GM18873 (cell line): ENCODE measurements around the gene EID3.
"Not testable (repeated sequence)": the region's sequence is repeated elsewhere in the genome, so short reads cannot be mapped to it uniquely, and the experiment has no call there.

Source experiments
- ATAC-seq: cut with Tn5 transposase; IDR thresholded peaks from one replicate; pipeline ENCODE4 v1.9.1; 2021; ENCODE audit warnings: mild to moderate bottlenecking, moderate library complexity, moderate number of reproducible peaks; ENCODE audit not compliant: unreplicated experiment, low FRiP score

The EID3 gene

DNA sequence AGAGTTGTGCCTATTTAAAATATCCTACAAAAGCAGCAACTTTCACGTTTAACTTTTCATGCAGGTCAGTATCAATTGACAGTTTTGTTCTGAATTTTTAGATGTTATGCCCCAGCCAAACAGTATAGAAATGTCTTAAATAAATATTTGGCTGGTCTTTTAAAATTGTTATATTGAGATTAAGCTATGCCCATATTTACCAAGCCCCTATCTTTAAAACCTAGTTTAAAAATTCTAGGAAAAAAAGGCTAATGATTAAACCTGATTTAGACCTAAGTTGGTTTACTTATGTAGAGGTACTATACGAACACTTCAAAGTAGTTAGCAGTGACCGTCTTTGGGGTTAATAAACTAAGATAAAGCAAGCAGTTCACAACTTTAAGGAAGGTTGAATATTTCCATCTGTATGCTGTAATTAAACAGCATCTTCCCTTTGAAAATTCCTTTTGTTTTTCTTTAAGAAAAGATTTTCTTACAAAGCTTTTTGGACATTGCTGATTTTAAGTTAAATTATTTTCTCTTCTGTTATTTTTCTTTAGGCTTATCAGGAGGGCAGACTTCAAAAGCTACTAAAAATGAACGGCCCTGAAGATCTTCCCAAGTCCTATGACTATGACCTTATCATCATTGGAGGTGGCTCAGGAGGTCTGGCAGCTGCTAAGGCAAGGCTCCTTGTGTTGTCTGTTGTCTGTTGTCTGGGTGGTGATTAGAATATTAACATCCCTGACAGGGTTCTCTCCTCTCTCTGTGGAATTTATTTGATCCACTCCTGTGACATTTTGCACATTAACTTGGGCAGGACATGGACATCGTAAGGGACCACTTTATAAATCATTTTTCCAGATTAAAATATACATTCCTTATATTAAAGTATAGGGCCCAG lies 7.5 kb downstream of the EID3 start:
- ATAC-seq = no peak

DNA sequence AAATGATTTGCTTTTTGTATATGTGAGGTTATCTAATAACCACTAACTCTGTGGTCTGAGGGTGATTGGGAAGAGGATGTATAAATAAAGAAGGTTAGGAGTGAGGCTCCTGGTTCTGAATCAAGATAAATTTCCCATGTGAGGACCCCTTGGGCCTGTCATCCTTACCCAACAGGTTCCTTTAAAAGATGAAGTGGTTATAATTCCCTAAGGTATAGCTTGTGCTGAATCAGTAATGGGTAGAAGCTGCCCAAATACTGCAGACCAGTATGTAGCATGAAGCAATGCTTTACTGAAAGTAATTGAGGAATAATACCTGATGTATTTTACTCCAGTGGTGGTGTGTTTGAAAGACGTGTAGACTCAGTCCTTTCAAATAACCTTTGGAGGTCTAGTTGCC lies 8.7 kb downstream of the EID3 start:
- ATAC-seq = no peak

DNA sequence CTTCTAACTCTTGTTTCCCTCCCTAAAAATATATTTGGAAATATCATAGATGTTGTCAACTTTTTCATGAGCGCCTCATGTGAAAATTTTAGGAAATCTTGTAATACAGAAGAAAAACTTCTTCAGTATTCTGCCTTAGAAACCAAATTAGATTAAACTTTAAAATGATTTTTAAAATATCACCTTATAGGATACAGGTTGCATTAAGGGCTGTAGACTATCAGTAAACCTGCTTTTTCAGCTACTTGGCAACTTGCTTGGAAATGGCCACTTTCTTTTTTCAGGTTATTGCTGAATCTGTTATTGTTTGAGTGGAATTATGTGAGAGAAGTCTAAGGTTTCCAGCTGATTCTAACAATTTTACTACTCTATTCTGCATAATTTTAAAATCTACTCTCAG lies 9.1 kb downstream of the EID3 start:
- no peak for ATAC-seq

DNA sequence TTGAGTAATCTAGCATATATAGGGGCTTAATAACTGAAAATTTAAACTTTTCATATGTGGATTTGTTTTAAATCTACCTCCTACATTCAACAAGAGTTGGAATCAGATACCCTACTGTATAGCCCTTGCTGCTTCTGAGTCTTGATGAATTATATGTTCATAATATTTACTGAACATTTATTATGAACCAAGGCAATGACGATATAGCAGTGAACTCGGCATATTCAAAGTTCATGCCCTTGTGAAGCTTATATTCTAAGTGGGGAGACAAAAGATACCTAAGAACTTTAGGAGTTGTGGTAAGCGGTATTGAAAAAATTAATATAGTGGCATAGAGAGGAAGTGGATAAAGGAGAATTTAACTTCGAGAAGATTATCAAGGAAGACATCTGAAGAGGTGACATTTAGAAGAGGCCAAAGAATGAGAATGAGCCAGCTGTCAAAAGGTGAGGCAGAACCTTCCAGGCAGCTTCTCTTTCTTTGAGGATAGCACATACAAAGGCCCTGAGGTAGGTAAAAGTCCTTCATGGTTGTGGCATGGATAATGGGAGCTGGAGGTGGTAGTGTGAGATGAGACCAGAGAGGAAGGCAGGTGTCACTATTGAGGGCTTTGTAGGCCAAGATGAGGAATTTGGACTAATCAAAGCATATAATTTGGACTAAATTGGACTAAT lies 10.2 kb downstream of the EID3 start:
- ATAC-seq = no peak

DNA sequence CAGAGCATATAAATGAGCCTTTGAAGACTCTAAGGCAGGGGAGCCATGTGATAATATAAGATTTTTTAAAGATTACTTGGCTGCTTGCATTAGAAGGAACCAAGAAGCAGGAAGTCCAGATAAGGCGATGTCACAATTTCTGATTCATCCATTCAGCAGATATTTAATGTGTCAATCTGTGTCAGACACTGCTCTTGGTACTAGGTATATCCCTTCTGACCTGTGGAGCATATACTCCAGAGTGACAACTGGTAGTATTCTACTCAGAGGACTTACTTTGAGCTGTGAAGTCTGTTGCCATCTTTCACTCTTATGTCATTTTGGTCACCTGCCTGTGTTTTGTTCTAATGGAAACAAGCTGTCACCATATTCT lies 10.7 kb downstream of the EID3 start:
- ATAC-seq = no peak

DNA sequence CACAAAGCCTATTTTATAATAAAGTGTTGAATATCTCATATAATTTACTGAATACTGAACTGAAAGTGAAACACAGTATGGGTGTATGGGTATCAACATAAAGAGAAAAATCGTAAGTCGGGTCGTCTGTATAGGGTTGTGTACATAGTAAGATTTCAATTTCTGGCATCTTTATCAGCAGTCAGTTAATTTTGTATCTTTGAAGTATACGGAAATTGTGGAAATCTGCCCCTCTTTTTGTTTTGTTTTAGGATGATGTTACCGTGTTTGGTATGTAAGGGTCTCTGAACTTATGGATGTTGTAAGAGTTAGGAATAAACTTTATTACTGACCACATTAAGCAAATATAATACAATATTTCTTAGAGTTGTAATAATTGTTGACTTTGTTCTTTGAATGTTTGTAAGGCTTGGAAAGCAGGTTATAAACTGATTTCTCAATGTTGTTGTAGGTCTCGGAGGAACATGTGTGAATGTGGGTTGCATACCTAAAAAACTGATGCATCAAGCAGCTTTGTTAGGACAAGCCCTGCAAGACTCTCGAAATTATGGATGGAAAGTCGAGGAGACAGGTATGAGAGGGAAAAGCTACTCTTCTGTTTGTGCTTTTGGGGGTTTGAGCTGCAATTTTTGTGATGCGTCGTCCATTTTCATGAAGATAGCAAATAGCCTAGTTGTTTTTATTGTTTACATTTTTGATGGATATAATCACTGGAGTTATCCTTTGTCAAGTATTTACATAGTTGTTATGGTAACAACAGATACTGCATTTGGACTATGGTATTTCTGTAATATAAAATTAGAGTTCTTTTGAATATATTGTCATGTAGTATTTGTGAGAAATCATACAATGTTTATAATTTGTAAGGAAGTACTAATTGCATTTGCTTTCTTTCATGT lies 12.0 kb downstream of the EID3 start:
- no peak for ATAC-seq

DNA sequence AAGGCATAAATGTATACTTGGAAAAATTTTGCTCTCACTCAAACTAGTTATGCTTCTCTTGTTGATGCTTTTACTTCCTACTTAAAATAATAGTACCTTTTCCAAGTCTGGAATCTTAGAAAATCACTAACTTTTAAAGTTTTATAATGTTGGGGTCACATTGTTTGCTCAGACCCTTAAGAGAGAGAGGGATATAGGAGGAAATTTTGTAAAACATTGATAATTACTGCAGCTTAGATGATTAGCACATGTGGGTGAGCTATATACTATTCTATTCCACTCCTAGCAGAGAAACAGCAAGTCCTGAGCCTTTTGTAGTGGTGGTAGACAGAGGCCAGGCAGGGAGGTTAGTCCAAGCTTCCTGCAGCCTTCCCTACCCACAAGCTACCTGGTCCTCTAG lies 13.4 kb downstream of the EID3 start:
- no peak for ATAC-seq

DNA sequence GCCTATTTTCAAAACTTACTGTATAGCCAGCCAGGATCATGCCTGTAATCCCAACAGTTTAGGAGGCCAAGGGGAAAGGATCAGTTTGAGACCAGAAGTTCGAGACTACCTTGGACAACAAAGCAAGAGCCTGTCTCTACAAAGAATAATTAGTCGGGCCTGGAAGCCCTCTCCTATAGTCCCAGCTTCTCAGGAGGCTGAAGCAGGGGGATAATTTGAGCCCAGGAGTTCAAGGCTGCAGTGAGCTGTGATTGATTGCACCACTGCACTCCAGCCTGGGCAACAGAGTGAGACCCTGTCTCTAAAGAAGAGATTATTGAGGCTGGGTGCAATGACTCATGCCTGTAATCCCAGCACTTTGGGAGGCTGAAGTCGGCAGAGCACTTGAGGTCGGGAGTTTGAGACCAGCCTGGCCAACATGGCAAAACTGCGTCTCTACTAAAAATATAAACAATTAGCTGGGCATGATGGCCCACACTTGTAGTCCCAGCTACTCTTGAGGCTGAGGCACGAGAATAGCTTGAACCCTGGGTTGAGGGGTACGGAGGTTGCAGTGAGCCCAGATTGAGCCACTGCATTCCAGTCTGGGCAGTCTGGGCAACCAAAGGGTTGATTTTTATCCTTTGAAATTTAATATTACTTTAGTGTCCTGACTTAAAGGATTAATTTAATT lies 14.1 kb downstream of the EID3 start:
- ATAC-seq = no peak

DNA sequence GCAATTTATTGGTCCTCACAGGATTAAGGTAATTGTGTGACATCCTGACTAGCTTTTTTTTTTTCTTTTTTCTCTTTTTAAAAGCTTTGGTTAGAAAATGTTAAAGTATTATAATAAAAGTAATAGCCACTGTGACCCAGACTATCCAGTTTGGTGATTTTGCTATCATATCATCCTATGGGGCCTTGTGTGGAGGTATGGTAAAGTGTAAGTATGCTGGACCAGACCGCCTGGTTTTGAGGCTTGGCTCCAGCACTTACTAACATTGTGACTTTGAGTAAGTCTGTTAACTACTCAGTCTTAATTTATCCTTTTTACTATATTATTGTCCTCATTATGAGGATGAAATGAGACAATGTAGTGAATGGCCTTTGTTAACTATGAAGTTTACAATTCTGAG lies 15.5 kb downstream of the EID3 start:
- no peak for ATAC-seq

DNA sequence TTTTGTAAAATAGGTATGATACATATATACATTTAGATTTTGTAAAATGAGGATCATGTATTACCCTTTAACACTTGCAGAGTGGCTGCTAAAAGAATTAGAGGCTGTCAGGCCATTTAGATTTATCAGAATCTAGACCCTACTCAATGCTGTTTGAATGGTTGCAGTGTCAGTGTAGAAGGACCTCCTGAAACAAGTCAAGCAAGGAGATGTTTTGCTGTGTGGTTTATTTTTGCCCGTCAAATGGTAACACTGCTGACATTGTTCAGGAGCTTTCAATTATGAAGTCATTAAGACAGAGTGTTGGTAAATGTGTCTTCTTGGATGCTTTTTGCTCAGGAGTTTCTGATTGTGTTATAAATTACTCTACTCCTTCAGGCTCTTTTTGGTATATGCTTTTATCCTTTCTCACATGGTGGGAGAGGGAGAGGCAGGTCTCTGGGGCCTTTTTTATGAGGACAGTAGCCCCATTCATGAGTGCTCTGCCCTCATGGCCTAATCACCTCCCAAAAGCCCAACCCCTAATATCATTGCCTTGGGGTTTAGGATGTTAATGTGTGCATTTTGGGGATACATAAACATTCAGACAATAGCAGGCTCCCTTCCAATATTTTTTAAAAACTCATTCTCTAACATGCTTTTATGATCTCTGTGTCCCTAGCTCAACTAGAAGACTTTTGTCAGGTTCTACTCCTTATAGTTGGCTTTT lies 16.5 kb downstream of the EID3 start:
- no peak for ATAC-seq

DNA sequence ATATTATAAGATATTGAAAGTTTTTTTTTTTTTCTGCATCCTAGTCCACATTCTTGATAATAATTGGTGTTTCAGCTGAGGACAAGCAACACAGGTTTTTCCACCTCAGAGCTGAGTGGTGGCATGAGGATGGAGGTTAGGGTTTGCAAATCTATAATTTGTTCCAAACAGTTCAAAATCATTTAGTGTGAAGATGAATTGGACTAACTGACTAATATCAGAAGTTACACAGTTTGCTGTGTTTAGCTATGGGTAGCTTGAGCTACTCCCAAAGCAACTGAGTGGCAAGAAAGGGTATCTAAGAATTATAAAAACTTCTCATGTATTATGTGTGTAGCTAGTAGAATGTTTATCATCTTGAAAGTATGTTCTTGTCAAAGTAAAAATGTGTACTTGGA lies 17.1 kb downstream of the EID3 start:
- ATAC-seq = no peak

DNA sequence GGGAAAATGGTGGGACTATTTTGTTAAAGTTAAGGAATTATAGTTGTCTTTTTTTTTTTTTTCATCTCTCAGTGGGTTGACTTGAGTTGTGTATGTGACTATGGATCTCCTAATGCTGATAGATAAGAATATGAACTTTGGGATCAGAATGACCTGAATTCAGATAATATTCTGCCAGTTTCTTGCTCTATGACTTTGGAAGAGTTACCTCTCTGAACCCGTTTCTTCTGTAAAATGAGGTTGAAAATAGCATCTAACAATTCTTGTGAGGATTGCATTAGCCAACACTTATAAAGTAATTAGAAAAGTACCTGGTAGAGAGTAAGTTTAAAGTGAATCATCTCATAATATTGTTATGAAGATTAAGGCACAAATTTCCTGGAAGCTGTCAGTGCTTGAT lies 18.4 kb downstream of the EID3 start:
- ATAC-seq = no peak

DNA sequence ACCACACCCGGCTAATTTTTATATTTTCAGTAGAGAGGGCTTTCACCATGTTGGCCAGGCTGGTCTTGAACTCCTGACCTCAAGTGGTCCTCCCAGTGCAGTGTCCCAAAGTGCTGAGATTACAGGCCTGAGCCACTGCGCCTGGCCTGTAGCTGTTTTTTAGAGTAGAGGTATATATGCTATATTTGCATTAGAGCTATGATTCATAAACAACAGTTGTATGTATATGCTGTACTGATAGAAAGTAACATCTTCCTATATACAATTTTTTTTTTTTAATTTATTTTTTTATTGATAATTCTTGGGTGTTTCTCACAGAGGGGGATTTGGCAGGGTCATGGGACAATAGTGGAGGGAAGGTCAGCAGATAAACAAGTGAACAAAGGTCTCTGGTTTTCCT lies 19.0 kb downstream of the EID3 start:
- not testable (repeated sequence) for ATAC-seq

DNA sequence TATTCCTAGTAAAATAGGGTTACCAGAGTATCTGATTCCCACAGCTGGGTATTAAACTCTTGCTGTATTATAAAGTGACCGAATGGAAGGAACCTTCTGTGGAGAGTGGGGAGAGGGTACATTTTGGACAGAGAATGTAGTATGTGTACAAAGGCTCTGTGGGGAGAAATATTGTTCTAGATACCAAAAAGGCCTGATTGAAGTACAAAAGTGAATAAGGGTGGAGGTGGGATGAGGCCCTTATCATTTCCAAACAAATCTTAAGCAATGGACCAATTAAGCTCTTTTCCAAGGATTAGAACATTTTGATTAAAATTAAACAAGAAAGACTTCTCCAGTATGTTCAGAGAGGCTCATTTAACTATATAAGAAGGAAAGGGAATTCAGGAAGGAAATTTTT lies 20.4 kb downstream of the EID3 start:
- ATAC-seq = no peak

DNA sequence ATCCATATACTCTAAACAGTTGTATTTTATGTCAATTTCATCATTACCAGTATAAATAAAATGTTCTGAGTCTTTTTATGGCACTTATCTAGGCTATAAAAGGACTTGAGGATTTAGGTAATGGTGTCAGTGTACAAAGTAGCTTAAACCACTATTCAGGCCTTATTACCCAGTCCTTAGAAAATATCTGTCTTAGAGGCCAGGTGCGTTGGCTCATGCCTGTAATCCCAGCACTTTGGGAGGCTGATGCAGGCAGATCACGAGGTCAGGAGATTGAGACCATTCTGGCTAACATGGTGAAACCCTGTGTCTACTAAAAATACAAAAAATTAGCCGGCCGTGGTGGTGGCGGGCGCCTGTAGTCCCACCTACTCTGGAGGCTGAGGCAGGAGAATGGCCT lies 24.7 kb downstream of the EID3 start:
- not testable (repeated sequence) for ATAC-seq

DNA sequence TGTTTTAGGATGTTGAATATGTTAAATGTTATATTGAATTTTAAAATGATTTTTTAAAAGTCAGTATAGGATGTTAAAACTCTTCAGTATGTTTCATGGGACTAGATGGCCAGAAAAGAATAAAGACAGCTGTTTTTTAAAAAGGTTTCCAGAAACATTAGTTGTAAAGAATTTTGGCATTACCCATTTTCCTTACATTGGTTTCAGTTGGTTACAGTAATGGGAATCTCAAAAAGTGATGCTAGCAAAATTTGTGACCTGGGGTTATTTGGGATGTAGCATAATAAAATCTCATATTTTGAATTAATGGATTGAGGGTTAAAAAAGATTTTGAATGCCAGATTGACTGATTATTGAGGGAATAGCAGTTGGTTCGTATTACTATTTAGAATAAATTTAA lies 25.3 kb downstream of the EID3 start:
- no peak for ATAC-seq

DNA sequence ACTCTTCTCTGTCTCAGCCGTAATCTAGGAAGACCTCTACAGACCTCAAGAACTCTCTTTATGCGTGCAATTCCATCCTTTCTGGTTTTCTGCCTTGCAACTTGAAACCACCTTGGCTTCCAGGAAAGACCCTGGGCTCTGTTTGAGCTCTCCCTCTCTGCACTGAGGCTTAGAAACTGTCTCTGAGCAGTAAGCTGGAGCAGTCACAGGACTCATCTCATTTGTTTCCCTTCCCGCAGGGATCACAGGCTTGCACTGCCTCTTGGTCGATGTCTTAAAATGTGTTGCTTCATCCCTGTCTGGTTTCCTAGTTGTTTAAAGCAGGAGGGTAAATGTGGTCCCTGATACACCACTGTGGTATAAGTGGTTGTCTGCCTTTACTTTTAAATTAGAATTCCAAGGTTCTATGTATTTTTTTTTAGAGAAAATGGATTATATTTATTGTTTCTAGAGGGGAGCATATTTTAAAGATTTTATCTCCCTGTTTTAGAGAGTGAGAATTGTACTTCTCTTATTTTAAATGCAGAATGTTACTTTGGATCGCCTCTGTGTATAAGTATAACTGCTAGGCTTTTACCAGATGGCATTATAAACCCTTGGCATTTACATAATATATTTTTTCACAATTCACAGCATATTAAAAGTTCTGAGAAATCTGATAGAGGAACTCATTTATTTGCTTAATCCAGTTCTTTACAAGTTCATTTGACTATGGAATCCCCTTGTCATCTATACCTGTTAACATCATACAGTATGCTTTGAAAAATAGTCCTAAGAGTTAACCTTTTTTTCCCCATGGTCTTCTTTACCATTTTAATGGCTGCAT lies 26.4 kb downstream of the EID3 start:
- no peak for ATAC-seq

DNA sequence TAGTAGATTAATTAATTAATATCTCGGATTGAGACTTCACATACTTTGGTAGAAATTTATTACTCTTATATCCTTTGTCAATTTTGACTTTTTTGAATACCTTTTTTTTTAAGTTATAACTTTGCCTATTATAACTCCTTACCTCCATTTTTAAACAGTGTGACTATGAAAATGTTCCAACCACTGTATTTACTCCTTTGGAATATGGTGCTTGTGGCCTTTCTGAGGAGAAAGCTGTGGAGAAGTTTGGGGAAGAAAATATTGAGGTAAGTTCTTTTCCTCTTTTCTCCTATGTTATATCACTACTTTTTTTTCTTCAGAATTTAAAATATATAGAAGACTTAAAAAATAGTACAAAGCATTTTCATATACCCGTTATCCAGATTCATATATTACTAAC lies 27.8 kb downstream of the EID3 start:
- ATAC-seq = no peak

DNA sequence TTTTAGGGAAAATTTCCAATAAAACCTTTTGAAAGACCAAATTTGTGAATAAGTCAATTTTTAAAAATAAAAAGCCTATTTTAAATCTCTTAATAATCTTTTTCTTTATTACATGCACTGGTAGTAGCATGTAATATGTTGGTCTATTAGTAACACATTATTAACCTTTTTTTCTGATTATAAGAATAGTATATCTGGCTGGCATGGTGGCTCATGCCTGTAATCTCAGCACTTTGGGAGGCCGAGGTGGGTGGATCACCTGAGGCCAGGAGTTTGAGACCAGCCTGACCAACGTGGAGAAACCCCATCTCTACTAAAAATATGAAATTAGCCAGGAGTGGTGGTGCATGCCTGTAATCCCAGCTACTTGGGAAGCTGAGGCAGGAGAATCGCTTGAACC lies 28.7 kb downstream of the EID3 start:
- not testable (repeated sequence) for ATAC-seq
